ENCODE results near the gene ITGA2B. TPM values are rescaled to one million over a fixed set of nuclear protein-coding genes. Genes with fewer than 3 reads are reported as not detected.

Gene ITGA2B
- total and polyA plus RNA-seq, 4 donors: 0.22 to 23.8 (median 0.31) TPM

DNA sequence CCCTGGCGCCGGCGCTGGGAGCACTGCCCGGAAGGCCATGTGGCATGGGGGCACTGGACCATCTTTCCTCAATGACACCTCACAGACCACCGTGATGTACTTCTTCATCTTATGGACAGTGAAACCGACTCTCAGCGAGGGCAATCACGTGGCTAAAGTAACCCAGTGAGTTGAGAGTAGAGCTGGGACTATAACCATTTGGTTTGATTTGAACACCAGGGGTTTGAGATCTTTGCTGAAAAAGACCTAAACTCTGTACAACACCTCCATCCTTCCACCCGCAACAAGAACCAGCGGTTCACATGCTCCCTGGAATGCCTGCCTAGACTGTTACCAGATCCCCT, 3.3 kb downstream of the ITGA2B start:
- Histone ChIP-seq H3K27me3 (ENCODE audit: control insufficient read depth in 4 of 4, insufficient read depth in 4 of 4, low read length in 3 of 4) (no peaks in the 10 kb centered on the region), H3K36me3 (ENCODE audit: control insufficient read depth in 4 of 4, insufficient read depth in 3 of 4, low read depth in 1 of 4, low read length in 3 of 4) (no peaks in the 10 kb centered on the region), H3K9me3 (ENCODE audit: control insufficient read depth in 4 of 4, low read length in 3 of 4) (no peaks in the 10 kb centered on the region), H3K27ac (ENCODE audit: low read depth in 1 of 2, low read length in 2 of 2) (no peak overlapping the region), H3K9ac (ENCODE audit: low read depth in 1 of 2, low read length in 2 of 2) (no peak overlapping the region), H3K4me3 (ENCODE audit: low read depth in 1 of 3, low read length in 3 of 3) (no peak overlapping the region), H3K4me1 (ENCODE audit: control insufficient read depth in 4 of 4, insufficient read depth in 4 of 4, low read length in 3 of 4) (peaks cover 5 to 11% (median 7%) of the 10 kb centered on the region in 4 donors)
- TF ChIP-seq GABPA (IDR thresholded peaks at IDR 0.05 in 1 of 2, conservative IDR thresholded peaks at IDR 0.05 in 1 of 2) (no peak), RAD21 (IDR thresholded peaks at IDR 0.05) (no peak), JUND (IDR thresholded peaks at IDR 0.05) (no peak), RXRA (IDR thresholded peaks at IDR 0.05) (no peak), TAF1 (conservative IDR thresholded peaks at IDR 0.05) (no peak), EGR1 (IDR thresholded peaks at IDR 0.05; ENCODE audit: low read depth in 2 of 2) (no peak), HNF4G (IDR thresholded peaks at IDR 0.05) (no peak)
- TF ChIP-seq, protein P1, sequence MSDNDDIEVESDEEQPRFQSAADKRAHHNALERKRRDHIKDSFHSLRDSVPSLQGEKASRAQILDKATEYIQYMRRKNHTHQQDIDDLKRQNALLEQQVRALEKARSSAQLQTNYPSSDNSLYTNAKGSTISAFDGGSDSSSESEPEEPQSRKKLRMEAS (IDR thresholded peaks at IDR 0.05): no peak
- TF ChIP-seq, protein P2, sequence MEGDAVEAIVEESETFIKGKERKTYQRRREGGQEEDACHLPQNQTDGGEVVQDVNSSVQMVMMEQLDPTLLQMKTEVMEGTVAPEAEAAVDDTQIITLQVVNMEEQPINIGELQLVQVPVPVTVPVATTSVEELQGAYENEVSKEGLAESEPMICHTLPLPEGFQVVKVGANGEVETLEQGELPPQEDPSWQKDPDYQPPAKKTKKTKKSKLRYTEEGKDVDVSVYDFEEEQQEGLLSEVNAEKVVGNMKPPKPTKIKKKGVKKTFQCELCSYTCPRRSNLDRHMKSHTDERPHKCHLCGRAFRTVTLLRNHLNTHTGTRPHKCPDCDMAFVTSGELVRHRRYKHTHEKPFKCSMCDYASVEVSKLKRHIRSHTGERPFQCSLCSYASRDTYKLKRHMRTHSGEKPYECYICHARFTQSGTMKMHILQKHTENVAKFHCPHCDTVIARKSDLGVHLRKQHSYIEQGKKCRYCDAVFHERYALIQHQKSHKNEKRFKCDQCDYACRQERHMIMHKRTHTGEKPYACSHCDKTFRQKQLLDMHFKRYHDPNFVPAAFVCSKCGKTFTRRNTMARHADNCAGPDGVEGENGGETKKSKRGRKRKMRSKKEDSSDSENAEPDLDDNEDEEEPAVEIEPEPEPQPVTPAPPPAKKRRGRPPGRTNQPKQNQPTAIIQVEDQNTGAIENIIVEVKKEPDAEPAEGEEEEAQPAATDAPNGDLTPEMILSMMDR (IDR thresholded peaks at IDR 0.05; ENCODE audit: low read depth, low read length, missing input control): no peak
- TF ChIP-seq, protein P3, sequence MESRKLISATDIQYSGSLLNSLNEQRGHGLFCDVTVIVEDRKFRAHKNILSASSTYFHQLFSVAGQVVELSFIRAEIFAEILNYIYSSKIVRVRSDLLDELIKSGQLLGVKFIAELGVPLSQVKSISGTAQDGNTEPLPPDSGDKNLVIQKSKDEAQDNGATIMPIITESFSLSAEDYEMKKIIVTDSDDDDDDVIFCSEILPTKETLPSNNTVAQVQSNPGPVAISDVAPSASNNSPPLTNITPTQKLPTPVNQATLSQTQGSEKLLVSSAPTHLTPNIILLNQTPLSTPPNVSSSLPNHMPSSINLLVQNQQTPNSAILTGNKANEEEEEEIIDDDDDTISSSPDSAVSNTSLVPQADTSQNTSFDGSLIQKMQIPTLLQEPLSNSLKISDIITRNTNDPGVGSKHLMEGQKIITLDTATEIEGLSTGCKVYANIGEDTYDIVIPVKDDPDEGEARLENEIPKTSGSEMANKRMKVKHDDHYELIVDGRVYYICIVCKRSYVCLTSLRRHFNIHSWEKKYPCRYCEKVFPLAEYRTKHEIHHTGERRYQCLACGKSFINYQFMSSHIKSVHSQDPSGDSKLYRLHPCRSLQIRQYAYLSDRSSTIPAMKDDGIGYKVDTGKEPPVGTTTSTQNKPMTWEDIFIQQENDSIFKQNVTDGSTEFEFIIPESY (IDR thresholded peaks at IDR 0.05): no peak
- DNase-seq (ENCODE audit: low spot score): no peak
- 40% methylated on average over 10 of the region's 10 CpGs for WGBS

DNA sequence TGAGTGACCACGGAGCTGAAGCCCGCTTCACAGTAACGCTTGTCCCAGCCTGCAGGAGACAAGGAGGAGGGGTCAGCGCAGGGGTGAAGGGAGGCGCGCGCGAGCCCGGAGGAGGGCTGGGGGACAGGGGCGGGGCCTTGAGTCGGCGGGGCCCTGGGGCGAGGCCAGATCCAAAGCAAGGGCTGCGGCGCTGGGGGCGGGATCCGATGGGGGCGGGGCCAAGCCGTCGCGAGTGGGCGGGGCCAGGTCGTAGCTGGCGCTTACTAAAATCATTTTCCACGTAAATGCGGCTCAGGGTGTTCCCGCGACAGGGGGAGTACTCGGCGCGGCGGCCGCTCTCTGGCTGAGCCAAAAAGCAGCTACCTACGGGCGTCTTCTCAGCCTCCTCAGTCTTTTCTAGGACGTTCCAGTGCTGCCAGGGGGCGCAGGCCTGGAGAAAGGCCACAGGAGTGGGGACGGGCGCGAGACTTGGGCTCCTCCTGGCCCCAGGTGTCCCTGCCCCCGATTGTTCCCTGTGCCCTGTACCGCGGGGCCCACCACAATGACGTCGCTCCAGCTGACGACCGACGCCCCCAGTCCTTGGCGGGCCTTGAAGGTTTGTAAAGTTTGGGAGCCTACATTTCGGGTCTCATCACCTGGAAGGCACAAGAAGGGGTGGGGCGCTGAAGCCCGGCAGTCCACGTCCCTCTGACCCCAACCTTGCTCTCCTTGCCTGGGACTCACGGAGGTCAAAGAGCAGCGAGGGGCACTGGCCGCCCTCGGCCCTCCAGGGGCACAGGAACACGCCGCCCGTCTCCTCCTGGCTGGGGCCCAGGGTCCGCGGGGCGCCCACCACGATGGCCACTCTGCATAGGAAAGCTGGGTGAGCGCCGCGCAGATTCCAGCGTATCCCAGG, 3.9 kb downstream of the ITGA2B start:
- 6% methylated on average over 68 of the region's 68 CpGs for WGBS
- H3K4me3 ChIP-seq (ENCODE audit: low read depth in 1 of 3, low read length in 3 of 3): peak overlapping the region; percentile 29 to 43 (median 33)
- H3K9me3 ChIP-seq (ENCODE audit: control insufficient read depth in 4 of 4, low read length in 3 of 4): no peaks in the 10 kb centered on the region
- peak; percentile 90 for DNase-seq (ENCODE audit: low spot score)
- H3K4me1 ChIP-seq (ENCODE audit: control insufficient read depth in 4 of 4, insufficient read depth in 4 of 4, low read length in 3 of 4): peaks cover 5 to 11% (median 7%) of the 10 kb centered on the region in 4 donors
- no peak overlapping the region for H3K9ac ChIP-seq (ENCODE audit: low read depth in 1 of 2, low read length in 2 of 2)
- H3K36me3 ChIP-seq (ENCODE audit: control insufficient read depth in 4 of 4, insufficient read depth in 3 of 4, low read depth in 1 of 4, low read length in 3 of 4): no peaks in the 10 kb centered on the region
- no peak overlapping the region for H3K27ac ChIP-seq (ENCODE audit: low read depth in 1 of 2, low read length in 2 of 2)
- TF ChIP-seq FOXA2 (IDR thresholded peaks at IDR 0.05) (no peak), RAD21 (IDR thresholded peaks at IDR 0.05) (no peak), EGR1 (IDR thresholded peaks at IDR 0.05; ENCODE audit: low read depth in 2 of 2) (no peak)
- TF ChIP-seq, protein P4, sequence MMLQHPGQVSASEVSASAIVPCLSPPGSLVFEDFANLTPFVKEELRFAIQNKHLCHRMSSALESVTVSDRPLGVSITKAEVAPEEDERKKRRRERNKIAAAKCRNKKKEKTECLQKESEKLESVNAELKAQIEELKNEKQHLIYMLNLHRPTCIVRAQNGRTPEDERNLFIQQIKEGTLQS (IDR thresholded peaks at IDR 0.05): no peak
- TF ChIP-seq, protein P1 (IDR thresholded peaks at IDR 0.05): no peak
- H3K27me3 ChIP-seq (ENCODE audit: control insufficient read depth in 4 of 4, insufficient read depth in 4 of 4, low read length in 3 of 4): no peaks in the 10 kb centered on the region
